RWPE1 (cell line): ENCODE results near the gene DNAJC24.

Source experiments
- CTCF ChIA-PET: fragments of 350-600 bp; sonication (Branson Sonifier 250); formaldehyde crosslinking; extraction: SDS; loops from one replicate; lab custom pipeline; 2021; lab: Yijun Ruan, JAX
- POLR2A ChIA-PET: fragments of 400-600 bp; formaldehyde crosslinking; extraction: SDS; loops from one replicate; lab custom pipeline; 2020; ENCODE audit warnings: antibody characterized with exemption; ENCODE audit not compliant: low non-redundant PET; lab: Yijun Ruan, JAX
- DNase-seq: peaks from one replicate; pipeline ENCODE4 v3.0.0; 2012; ENCODE audit warnings: low spot score
- H3K27ac ChIP-seq: fragments of 450-650 bp; 2 replicates; pipeline ENCODE4 v1.5.1; 2017
- TF ChIP-seq, protein P1 (sequence below): fragments of 450-650 bp; conservative IDR thresholded peaks from 2 replicates; pipeline ENCODE4 v1.5.1; 2017; ENCODE audit warnings: low read depth, mild to moderate bottlenecking

Gene DNAJC24

DNA sequence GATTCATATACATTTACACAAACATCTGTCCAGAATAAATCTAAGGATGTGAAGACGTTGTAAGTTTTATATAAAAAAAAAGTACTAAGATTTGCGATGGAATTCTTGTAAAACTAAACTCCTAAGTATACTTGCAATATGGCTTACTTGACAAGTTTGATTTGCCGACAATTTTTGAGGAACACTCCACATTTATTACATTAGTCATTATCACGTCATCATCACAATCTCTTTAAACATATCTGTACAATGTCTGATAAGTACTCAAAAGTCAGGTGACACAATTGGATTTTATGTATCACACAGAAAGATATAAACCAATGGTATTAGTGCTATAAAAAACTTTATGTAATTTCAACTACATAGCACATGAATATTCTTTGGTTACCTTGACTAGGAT is 109.4 kb downstream of the DNAJC24 start:
- POLR2A ChIA-PET = no interaction called here
- TF ChIP-seq, protein P1, sequence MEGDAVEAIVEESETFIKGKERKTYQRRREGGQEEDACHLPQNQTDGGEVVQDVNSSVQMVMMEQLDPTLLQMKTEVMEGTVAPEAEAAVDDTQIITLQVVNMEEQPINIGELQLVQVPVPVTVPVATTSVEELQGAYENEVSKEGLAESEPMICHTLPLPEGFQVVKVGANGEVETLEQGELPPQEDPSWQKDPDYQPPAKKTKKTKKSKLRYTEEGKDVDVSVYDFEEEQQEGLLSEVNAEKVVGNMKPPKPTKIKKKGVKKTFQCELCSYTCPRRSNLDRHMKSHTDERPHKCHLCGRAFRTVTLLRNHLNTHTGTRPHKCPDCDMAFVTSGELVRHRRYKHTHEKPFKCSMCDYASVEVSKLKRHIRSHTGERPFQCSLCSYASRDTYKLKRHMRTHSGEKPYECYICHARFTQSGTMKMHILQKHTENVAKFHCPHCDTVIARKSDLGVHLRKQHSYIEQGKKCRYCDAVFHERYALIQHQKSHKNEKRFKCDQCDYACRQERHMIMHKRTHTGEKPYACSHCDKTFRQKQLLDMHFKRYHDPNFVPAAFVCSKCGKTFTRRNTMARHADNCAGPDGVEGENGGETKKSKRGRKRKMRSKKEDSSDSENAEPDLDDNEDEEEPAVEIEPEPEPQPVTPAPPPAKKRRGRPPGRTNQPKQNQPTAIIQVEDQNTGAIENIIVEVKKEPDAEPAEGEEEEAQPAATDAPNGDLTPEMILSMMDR = no peak
- no peak overlapping the region for H3K27ac ChIP-seq
- no peak for DNase-seq
- CTCF ChIA-PET = no interaction called here

DNA sequence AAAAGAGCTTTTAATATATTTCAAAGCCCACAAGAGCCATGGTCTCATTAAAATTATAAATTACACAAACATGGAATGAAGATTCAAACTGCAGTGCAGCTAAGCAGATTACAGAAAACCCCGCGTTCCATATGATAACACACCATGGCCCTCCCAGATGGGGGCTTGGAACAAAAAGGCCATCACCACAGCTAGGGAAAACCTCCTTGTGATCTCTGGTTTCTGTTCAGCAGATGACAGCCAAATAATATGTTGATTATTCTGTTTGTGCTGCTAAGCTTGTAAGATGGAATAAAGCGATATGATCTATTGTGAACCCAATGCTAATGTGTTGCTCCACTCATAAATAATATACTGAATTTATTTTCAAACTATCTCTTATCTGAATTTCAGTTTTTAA is 111.3 kb downstream of the DNAJC24 start:
- ChIA-PET POLR2A (no interaction called here), CTCF (no interaction called here)
- DNase-seq = no peak
- TF ChIP-seq, protein P1 = no peak
- H3K27ac ChIP-seq = no peak overlapping the region
